Lower leg skin (tissue), 3 donors: Measurements from ENCODE around the gene KIRREL2.

Source experiments
- CTCF ChIP-seq, 3 donors: fragments of 450-650 bp; IDR thresholded peaks; one replicate each; pipeline ENCODE4 v1.5.1; 2016; ENCODE audit warnings: antibody characterized with exemption in 3 of 3, mild to moderate bottlenecking in 3 of 3, moderate library complexity in 2 of 3
- POLR2A ChIP-seq, 2 donors: fragments of 450-650 bp; IDR thresholded peaks; one replicate each; pipeline ENCODE4 v1.6.1; 2016 to 2017; ENCODE audit warnings: antibody characterized with exemption in 2 of 2, mild to moderate bottlenecking in 1 of 2, moderate library complexity in 1 of 2

GRCh38 chr19:35879770-35880317 is 23.1 kb downstream of the KIRREL2 start:
- TF ChIP-seq POLR2A (IDR thresholded peaks at IDR 0.05): no peak
- TF ChIP-seq CTCF (IDR thresholded peaks at IDR 0.05): no peak
